Measurements from ENCODE around the gene TNNI2.

DNA sequence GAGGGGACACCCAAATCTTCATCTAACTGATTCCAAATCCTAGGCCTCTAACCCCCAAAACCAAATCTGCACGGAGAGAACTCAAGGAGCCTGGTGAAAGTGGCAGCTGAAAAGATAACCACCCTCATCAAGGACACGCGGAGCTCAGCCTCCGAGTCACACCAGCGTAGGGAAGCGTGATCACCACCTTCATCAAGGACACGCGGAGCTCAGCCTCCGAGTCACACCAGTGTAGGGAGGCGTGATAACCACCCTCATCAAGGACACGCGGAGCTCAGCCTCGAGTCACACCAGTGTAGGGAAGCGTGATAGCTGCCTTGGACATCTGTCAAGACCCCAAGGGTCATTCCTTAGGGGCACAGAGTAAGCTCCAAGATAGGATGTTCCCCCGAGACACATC, 33.3 kb upstream of the TNNI2 start:
- TF ChIP-seq, protein P1, sequence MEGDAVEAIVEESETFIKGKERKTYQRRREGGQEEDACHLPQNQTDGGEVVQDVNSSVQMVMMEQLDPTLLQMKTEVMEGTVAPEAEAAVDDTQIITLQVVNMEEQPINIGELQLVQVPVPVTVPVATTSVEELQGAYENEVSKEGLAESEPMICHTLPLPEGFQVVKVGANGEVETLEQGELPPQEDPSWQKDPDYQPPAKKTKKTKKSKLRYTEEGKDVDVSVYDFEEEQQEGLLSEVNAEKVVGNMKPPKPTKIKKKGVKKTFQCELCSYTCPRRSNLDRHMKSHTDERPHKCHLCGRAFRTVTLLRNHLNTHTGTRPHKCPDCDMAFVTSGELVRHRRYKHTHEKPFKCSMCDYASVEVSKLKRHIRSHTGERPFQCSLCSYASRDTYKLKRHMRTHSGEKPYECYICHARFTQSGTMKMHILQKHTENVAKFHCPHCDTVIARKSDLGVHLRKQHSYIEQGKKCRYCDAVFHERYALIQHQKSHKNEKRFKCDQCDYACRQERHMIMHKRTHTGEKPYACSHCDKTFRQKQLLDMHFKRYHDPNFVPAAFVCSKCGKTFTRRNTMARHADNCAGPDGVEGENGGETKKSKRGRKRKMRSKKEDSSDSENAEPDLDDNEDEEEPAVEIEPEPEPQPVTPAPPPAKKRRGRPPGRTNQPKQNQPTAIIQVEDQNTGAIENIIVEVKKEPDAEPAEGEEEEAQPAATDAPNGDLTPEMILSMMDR (IDR thresholded peaks at IDR 0.05 in 8 of 11, conservative IDR thresholded peaks at IDR 0.05 in 3 of 11) = no peak
- TF ChIP-seq POLR2AphosphoS5 (IDR thresholded peaks at IDR 0.05) = no peak

All from spleen (tissue), 7 donors.